Measurements from ENCODE around the gene PRKCE.

Gene PRKCE

GRCh38 chr2:46091004-46091403 is 439.5 kb downstream of the PRKCE start:
- Histone ChIP-seq H3K18ac (ENCODE audit: low read depth in 1 of 2, low read length in 2 of 2) (no peak overlapping the region), H3K23ac (ENCODE audit: low read length in 2 of 2) (no peak overlapping the region), H3K79me1 (replicated peaks; ENCODE audit: low read length, poor library complexity, severe bottlenecking) (peaks cover 2% of the 10 kb centered on the region), H2AK5ac (ENCODE audit: low read length, severe bottlenecking) (no peak overlapping the region), H3K14ac (ENCODE audit: low read length in 2 of 2) (no peak overlapping the region), H2AFZ (ENCODE audit: low read depth, low read length) (no peak overlapping the region), H3K4me3 (ENCODE audit: insufficient read depth in 1 of 2, low read depth in 1 of 2, low read length in 2 of 2) (no peak overlapping the region), H4K91ac (ENCODE audit: low read length) (no peak overlapping the region), H3K4ac (ENCODE audit: low read depth in 1 of 2, low read length in 2 of 2) (no peak overlapping the region), H2BK120ac (ENCODE audit: low read depth, low read length) (no peak overlapping the region), H3K9ac (ENCODE audit: low read length) (no peak overlapping the region), H3K9me3 (ENCODE audit: control insufficient read depth, low read length) (peaks cover 30% of the 10 kb centered on the region), H3K27ac (ENCODE audit: low read length, poor library complexity, severe bottlenecking) (no peak overlapping the region), H2BK12ac (ENCODE audit: low read length in 2 of 2) (peak overlapping the region in 1 of 2 experiments; percentile 22), H4K8ac (ENCODE audit: low read length) (peak overlapping the region; percentile 38), H2BK5ac (ENCODE audit: low read depth, low read length, poor library complexity, severe bottlenecking) (no peak overlapping the region), H3K4me1 (ENCODE audit: control insufficient read depth, insufficient read depth, low read depth, low read length) (no peaks in the 10 kb centered on the region), H3K27me3 (ENCODE audit: control insufficient read depth in 1 of 2, insufficient read depth in 1 of 2, low read length in 2 of 2) (no peaks in the 10 kb centered on the region), H3K4me2 (ENCODE audit: low read length, poor library complexity, severe bottlenecking) (no peak overlapping the region), H2BK15ac (ENCODE audit: low read depth, poor library complexity, severe bottlenecking) (no peak overlapping the region), H3K36me3 (ENCODE audit: control insufficient read depth in 1 of 2, insufficient read depth in 2 of 2, low read depth in 1 of 2, low read length in 2 of 2) (peaks cover 12 to 92% of the 10 kb centered on the region in 2 experiments)
- no peak for DNase-seq
- WGBS = 53% methylated on average over 2 of the region's 3 CpGs

- Histone ChIP-seq H3K23ac (ENCODE audit: low read length in 2 of 2) (no peak overlapping the region), H4K91ac (ENCODE audit: low read length) (peak overlapping the region; percentile 47), H2AFZ (ENCODE audit: low read depth, low read length) (no peak overlapping the region), H3K18ac (ENCODE audit: low read depth in 1 of 2, low read length in 2 of 2) (no peak overlapping the region), H3K27me3 (ENCODE audit: control insufficient read depth in 1 of 2, insufficient read depth in 1 of 2, low read length in 2 of 2) (no peaks in the 10 kb centered on the region), H3K14ac (ENCODE audit: low read length in 2 of 2) (no peak overlapping the region), H2AK5ac (ENCODE audit: low read length, severe bottlenecking) (no peak overlapping the region), H3K4ac (ENCODE audit: low read depth in 1 of 2, low read length in 2 of 2) (no peak overlapping the region), H4K8ac (ENCODE audit: low read length) (no peak overlapping the region), H2BK120ac (ENCODE audit: low read depth, low read length) (no peak overlapping the region), H3K27ac (ENCODE audit: low read length, poor library complexity, severe bottlenecking) (no peak overlapping the region), H2BK15ac (ENCODE audit: low read depth, poor library complexity, severe bottlenecking) (no peak overlapping the region), H3K4me2 (ENCODE audit: low read length, poor library complexity, severe bottlenecking) (no peak overlapping the region), H3K36me3 (ENCODE audit: control insufficient read depth in 1 of 2, insufficient read depth in 2 of 2, low read depth in 1 of 2, low read length in 2 of 2) (peaks cover 10 to 88% of the 10 kb centered on the region in 2 experiments), H3K9ac (ENCODE audit: low read length) (no peak overlapping the region), H3K9me3 (ENCODE audit: control insufficient read depth, low read length) (peaks cover 30% of the 10 kb centered on the region), H2BK5ac (ENCODE audit: low read depth, low read length, poor library complexity, severe bottlenecking) (no peak overlapping the region), H3K4me1 (ENCODE audit: control insufficient read depth, insufficient read depth, low read depth, low read length) (peaks cover 1% of the 10 kb centered on the region), H3K4me3 (ENCODE audit: insufficient read depth in 1 of 2, low read depth in 1 of 2, low read length in 2 of 2) (no peak overlapping the region), H3K79me1 (replicated peaks; ENCODE audit: low read length, poor library complexity, severe bottlenecking) (peaks cover 1% of the 10 kb centered on the region), H2BK12ac (ENCODE audit: low read length in 2 of 2) (no peak overlapping the region)
- DNase-seq = no peak
- 79% methylated on average over 5 of the region's 6 CpGs for WGBS
Measured at GRCh38 chr2:46091961-46092667, 440.6 kb downstream of the PRKCE start.

GRCh38 chr2:46094689-46095088 is 443.2 kb downstream of the PRKCE start:
- H3K4ac ChIP-seq (ENCODE audit: low read depth in 1 of 2, low read length in 2 of 2) = no peak overlapping the region
- H3K23ac ChIP-seq (ENCODE audit: low read length in 2 of 2) = no peak overlapping the region
- H2BK15ac ChIP-seq (ENCODE audit: low read depth, poor library complexity, severe bottlenecking) = no peak overlapping the region
- H3K79me1 ChIP-seq (replicated peaks; ENCODE audit: low read length, poor library complexity, severe bottlenecking) = peaks cover 2% of the 10 kb centered on the region
- no peak overlapping the region for H2AK5ac ChIP-seq (ENCODE audit: low read length, severe bottlenecking)
- H3K4me1 ChIP-seq (ENCODE audit: control insufficient read depth, insufficient read depth, low read depth, low read length) = peaks cover 1% of the 10 kb centered on the region
- no peaks in the 10 kb centered on the region for H3K27me3 ChIP-seq (ENCODE audit: control insufficient read depth in 1 of 2, insufficient read depth in 1 of 2, low read length in 2 of 2)
- peaks cover 30% of the 10 kb centered on the region for H3K9me3 ChIP-seq (ENCODE audit: control insufficient read depth, low read length)
- no peak overlapping the region for H3K4me2 ChIP-seq (ENCODE audit: low read length, poor library complexity, severe bottlenecking)
- no peak overlapping the region for H2BK5ac ChIP-seq (ENCODE audit: low read depth, low read length, poor library complexity, severe bottlenecking)
- no peak for DNase-seq
- no peak overlapping the region for H4K91ac ChIP-seq (ENCODE audit: low read length)
- no peak overlapping the region for H4K8ac ChIP-seq (ENCODE audit: low read length)
- H3K9ac ChIP-seq (ENCODE audit: low read length) = no peak overlapping the region
- WGBS = 70% methylated on average over 2 of the region's 3 CpGs
- H3K27ac ChIP-seq (ENCODE audit: low read length, poor library complexity, severe bottlenecking) = no peak overlapping the region
- H3K36me3 ChIP-seq (ENCODE audit: control insufficient read depth in 1 of 2, insufficient read depth in 2 of 2, low read depth in 1 of 2, low read length in 2 of 2) = peaks cover 0 to 62% of the 10 kb centered on the region in 2 experiments
- H2BK120ac ChIP-seq (ENCODE audit: low read depth, low read length) = no peak overlapping the region
- H3K14ac ChIP-seq (ENCODE audit: low read length in 2 of 2) = no peak overlapping the region
- no peak overlapping the region for H2BK12ac ChIP-seq (ENCODE audit: low read length in 2 of 2)
- H3K18ac ChIP-seq (ENCODE audit: low read depth in 1 of 2, low read length in 2 of 2) = no peak overlapping the region
- H3K4me3 ChIP-seq (ENCODE audit: insufficient read depth in 1 of 2, low read depth in 1 of 2, low read length in 2 of 2) = no peak overlapping the region
- H2AFZ ChIP-seq (ENCODE audit: low read depth, low read length) = no peak overlapping the region

GRCh38 chr2:46095830-46096229 is 444.4 kb downstream of the PRKCE start:
- Histone ChIP-seq H3K4me1 (ENCODE audit: control insufficient read depth, insufficient read depth, low read depth, low read length) (peaks cover 1% of the 10 kb centered on the region), H3K79me1 (replicated peaks; ENCODE audit: low read length, poor library complexity, severe bottlenecking) (peaks cover 4% of the 10 kb centered on the region), H3K4me3 (ENCODE audit: insufficient read depth in 1 of 2, low read depth in 1 of 2, low read length in 2 of 2) (peak overlapping the region in 1 of 2 experiments; percentile 16), H3K14ac (ENCODE audit: low read length in 2 of 2) (peak overlapping the region in 1 of 2 experiments; percentile 53), H2BK5ac (ENCODE audit: low read depth, low read length, poor library complexity, severe bottlenecking) (no peak overlapping the region), H4K91ac (ENCODE audit: low read length) (no peak overlapping the region), H2BK15ac (ENCODE audit: low read depth, poor library complexity, severe bottlenecking) (no peak overlapping the region), H3K36me3 (ENCODE audit: control insufficient read depth in 1 of 2, insufficient read depth in 2 of 2, low read depth in 1 of 2, low read length in 2 of 2) (peaks cover 4 to 60% of the 10 kb centered on the region in 2 experiments), H3K27ac (ENCODE audit: low read length, poor library complexity, severe bottlenecking) (no peak overlapping the region), H3K9ac (ENCODE audit: low read length) (no peak overlapping the region), H3K9me3 (ENCODE audit: control insufficient read depth, low read length) (peaks cover 30% of the 10 kb centered on the region), H2BK120ac (ENCODE audit: low read depth, low read length) (no peak overlapping the region), H4K8ac (ENCODE audit: low read length) (no peak overlapping the region), H3K4ac (ENCODE audit: low read depth in 1 of 2, low read length in 2 of 2) (no peak overlapping the region), H2BK12ac (ENCODE audit: low read length in 2 of 2) (peak overlapping the region in 1 of 2 experiments; percentile 21), H3K27me3 (ENCODE audit: control insufficient read depth in 1 of 2, insufficient read depth in 1 of 2, low read length in 2 of 2) (no peaks in the 10 kb centered on the region), H3K18ac (ENCODE audit: low read depth in 1 of 2, low read length in 2 of 2) (peak overlapping the region in 1 of 2 experiments; percentile 46), H2AK5ac (ENCODE audit: low read length, severe bottlenecking) (no peak overlapping the region), H3K4me2 (ENCODE audit: low read length, poor library complexity, severe bottlenecking) (no peak overlapping the region), H3K23ac (ENCODE audit: low read length in 2 of 2) (no peak overlapping the region), H2AFZ (ENCODE audit: low read depth, low read length) (no peak overlapping the region)
- peak; percentile 61 for DNase-seq
- 100% methylated on average over 1 of the region's 1 CpG for WGBS

Data from mesenchymal stem cell (in vitro differentiated cells and primary cell).